Measurements from ENCODE around the gene KIAA0825. TPM values are rescaled to one million over a fixed set of nuclear protein-coding genes. Genes with fewer than 3 reads are reported as not detected.

KIAA0825 gene
- total RNA-seq, 4 donors from 2014 or later, result 1.2 to 5.3 (median 4.0) TPM

DNA sequence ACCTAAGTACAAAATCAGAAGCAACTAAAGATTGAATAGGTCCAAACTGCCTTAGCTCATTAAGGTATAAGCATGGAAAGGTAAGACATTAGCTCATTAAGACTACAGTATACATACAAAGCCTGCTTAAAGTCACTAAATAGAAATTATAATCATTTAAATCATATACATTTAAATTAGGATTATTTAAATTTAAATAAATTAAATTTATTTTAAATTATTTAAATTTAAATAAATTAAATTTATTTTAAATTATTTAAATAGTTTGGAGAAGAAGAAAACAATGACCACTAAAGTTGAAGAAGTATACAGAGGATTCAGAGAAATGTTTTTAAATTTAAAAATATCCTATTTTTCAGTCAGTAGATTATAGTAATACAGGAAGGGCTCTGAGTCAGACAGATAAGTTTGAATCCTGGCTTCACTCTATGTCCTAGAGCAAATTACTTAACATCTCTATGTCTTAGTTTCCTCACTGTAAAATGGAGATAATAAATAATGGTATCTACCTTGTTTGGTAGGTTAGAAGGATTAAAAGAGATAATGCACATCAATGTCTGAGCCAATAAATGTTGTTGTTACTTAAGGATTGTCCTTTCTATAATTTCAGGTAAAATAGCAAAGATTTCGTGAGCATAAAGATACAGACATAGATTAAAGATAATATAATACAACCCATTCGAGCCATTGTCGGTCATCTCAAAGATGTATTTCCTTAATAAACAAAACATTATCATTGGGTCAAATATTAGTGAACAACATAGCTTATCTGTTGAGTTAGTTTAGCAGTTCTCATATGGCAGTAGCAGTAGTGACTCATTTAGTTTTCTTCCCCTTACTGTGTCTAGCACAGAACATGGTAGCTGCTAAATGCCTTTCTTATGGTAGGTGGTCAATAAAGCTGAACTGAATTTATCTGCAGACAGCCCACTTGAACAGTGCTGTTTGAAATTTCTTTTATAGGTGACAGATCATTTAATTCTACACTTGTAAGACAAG lies 100.6 kb downstream of the KIAA0825 start:
- Histone ChIP-seq H3K4me1 (no peaks in the 10 kb centered on the region), H3K27me3 (no peaks in the 10 kb centered on the region), H3K9me3 (no peaks in the 10 kb centered on the region), H3K4me3 (no peak overlapping the region), H3K36me3 (no peaks in the 10 kb centered on the region), H3K27ac (no peak overlapping the region)
- in situ Hi-C loops (cut with MboI; ENCODE audit: low pct_ligation_motif_present in 1 of 4, low pct_unique_long_range_greater_than_20kb in 1 of 4, low sequenced_read_pairs in 3 of 4) (no loop called here), intact Hi-C loops (cut with DNase I; ENCODE audit: low total_unique reads) (no loop called here)
- no peak for DNase-seq
- WGBS, 2 donors (ENCODE audit: low coverage in 1 of 2), result 94 to 96% methylated on average over 3 of the region's 3 CpGs
- TF ChIP-seq, protein P1, sequence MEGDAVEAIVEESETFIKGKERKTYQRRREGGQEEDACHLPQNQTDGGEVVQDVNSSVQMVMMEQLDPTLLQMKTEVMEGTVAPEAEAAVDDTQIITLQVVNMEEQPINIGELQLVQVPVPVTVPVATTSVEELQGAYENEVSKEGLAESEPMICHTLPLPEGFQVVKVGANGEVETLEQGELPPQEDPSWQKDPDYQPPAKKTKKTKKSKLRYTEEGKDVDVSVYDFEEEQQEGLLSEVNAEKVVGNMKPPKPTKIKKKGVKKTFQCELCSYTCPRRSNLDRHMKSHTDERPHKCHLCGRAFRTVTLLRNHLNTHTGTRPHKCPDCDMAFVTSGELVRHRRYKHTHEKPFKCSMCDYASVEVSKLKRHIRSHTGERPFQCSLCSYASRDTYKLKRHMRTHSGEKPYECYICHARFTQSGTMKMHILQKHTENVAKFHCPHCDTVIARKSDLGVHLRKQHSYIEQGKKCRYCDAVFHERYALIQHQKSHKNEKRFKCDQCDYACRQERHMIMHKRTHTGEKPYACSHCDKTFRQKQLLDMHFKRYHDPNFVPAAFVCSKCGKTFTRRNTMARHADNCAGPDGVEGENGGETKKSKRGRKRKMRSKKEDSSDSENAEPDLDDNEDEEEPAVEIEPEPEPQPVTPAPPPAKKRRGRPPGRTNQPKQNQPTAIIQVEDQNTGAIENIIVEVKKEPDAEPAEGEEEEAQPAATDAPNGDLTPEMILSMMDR (IDR thresholded peaks at IDR 0.05), result no peak
- TF ChIP-seq POLR2AphosphoS5 (IDR thresholded peaks at IDR 0.05), result no peak
- no peak for TF ChIP-seq POLR2A (IDR thresholded peaks at IDR 0.05)
- no peak for TF ChIP-seq EP300 (IDR thresholded peaks at IDR 0.05; ENCODE audit: low read depth)

DNA sequence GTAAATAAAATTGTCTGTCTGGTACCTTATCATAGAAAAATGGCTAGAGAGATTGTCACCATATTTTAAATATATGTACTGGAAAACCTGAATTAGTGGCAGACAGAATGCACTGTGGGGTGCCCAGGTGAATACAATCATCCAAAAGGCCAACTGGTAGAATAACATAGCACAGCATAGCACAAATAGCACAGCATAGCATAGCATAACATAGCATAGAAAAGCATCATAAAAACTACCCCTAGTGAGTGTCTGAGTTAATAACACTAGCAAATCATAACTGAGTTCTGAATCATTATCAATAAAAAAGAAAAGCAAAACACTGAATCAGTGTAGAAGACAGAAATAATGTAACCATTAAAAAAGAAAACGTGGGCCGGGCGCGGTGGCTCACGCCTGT lies 102.3 kb downstream of the KIAA0825 start:
- in situ Hi-C loops (cut with MboI; ENCODE audit: low pct_ligation_motif_present in 1 of 4, low pct_unique_long_range_greater_than_20kb in 1 of 4, low sequenced_read_pairs in 3 of 4), result no loop called here
- no peak for DNase-seq
- intact Hi-C loops (cut with DNase I; ENCODE audit: low total_unique reads), result no loop called here
- H3K27me3 ChIP-seq, result no peaks in the 10 kb centered on the region
- 95 to 99% methylated on average over 5 of the region's 5 CpGs for WGBS, 2 donors (ENCODE audit: low coverage in 1 of 2)
- no peak overlapping the region for H3K27ac ChIP-seq
- TF ChIP-seq POLR2A (IDR thresholded peaks at IDR 0.05), result no peak
- no peak for TF ChIP-seq EP300 (IDR thresholded peaks at IDR 0.05; ENCODE audit: low read depth)
- TF ChIP-seq POLR2AphosphoS5 (IDR thresholded peaks at IDR 0.05), result no peak
- TF ChIP-seq, protein P1 (IDR thresholded peaks at IDR 0.05), result no peak
- H3K36me3 ChIP-seq, result no peaks in the 10 kb centered on the region
- no peaks in the 10 kb centered on the region for H3K4me1 ChIP-seq
- no peaks in the 10 kb centered on the region for H3K9me3 ChIP-seq
- no peak overlapping the region for H3K4me3 ChIP-seq

DNA sequence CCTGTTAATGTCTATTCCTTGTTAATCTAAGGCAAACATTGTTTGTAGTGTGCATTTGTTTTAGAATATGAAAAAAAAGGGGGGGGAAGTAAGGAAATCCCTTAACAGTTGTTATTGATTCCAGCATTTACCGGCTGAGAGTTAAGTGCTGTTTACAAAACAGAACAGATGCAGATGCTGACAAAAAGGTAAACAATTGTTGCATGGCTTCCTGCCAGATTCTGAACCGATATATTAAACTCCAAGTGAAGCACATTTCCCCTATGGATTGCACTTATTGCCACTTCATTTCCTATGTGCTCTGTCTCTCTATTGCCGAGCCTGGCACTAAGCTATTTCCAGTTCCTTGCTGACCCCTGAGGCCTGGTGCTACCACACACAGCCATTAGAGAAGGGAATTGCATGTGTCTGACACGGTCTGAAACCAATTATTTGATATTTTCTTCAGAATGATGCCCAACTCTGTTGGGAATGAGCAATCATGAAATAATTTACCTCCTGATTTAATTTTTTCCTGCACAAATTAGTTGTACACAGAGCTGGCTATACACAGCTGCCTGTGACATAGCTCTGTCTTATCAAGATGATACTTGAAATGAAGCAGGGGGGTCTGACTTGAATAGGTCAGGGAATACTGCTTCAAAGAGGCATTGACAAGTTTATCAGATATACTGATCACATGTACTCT lies 109.8 kb downstream of the KIAA0825 start:
- intact Hi-C loops (cut with DNase I; ENCODE audit: low total_unique reads), result no loop called here
- no peak overlapping the region for H3K27ac ChIP-seq
- no peak overlapping the region for H3K4me3 ChIP-seq
- no peaks in the 10 kb centered on the region for H3K36me3 ChIP-seq
- H3K9me3 ChIP-seq, result no peaks in the 10 kb centered on the region
- WGBS, 2 donors (ENCODE audit: low coverage in 1 of 2), result 39% methylated on average over 3 to 4 of the region's 4 CpGs
- in situ Hi-C loops (cut with MboI; ENCODE audit: low pct_ligation_motif_present in 1 of 4, low pct_unique_long_range_greater_than_20kb in 1 of 4, low sequenced_read_pairs in 3 of 4), result no loop called here
- TF ChIP-seq EP300 (IDR thresholded peaks at IDR 0.05; ENCODE audit: low read depth) (no peak), POLR2A (IDR thresholded peaks at IDR 0.05) (no peak), POLR2AphosphoS5 (IDR thresholded peaks at IDR 0.05) (no peak)
- TF ChIP-seq, protein P1 (IDR thresholded peaks at IDR 0.05), result no peak
- H3K27me3 ChIP-seq, result no peaks in the 10 kb centered on the region
- no peak for DNase-seq
- no peaks in the 10 kb centered on the region for H3K4me1 ChIP-seq

DNA sequence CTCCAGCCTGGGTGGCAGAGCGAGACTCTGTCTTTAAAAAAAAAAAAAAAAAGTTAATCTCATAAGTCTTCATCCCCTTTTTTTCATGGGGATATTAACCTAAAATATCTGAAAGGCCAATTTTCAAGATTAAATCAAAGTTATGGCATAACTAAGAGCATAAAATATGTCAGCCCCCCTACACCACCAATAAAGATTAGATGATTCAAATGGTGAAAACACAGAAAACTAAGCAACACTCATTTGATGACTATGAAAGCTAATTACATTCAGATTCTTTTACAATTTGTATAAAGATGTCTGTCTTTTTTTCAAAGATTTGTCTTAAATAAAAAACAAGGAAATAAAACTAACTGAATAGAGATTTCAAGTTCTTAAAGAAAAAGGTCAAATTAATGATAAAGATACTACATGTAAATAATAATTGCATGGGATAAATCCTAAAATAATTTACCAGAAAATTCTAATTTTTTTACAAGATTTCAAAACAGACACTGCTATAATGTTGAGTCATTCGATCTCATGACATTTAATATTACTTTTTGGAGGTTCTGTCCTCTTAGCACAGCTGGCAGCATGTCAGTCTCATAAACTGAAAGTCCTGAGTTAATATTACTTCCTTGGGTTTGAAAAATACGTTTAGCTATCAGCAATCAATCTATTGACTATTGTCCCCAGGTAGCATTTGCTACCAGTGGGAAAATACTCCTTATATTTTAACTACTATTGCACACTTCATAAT lies 112.9 kb downstream of the KIAA0825 start:
- Histone ChIP-seq H3K9me3 (no peaks in the 10 kb centered on the region), H3K4me3 (no peak overlapping the region), H3K27ac (no peak overlapping the region), H3K4me1 (no peaks in the 10 kb centered on the region), H3K36me3 (no peaks in the 10 kb centered on the region), H3K27me3 (no peaks in the 10 kb centered on the region)
- in situ Hi-C loops (cut with MboI; ENCODE audit: low pct_ligation_motif_present in 1 of 4, low pct_unique_long_range_greater_than_20kb in 1 of 4, low sequenced_read_pairs in 3 of 4), result no loop called here
- 72 to 77% methylated on average over 3 of the region's 3 CpGs for WGBS, 2 donors (ENCODE audit: low coverage in 1 of 2)
- intact Hi-C loops (cut with DNase I; ENCODE audit: low total_unique reads), result no loop called here
- TF ChIP-seq POLR2A (IDR thresholded peaks at IDR 0.05), result no peak
- no peak for TF ChIP-seq POLR2AphosphoS5 (IDR thresholded peaks at IDR 0.05)
- TF ChIP-seq EP300 (IDR thresholded peaks at IDR 0.05; ENCODE audit: low read depth), result no peak
- TF ChIP-seq, protein P1 (IDR thresholded peaks at IDR 0.05), result no peak
- no peak for DNase-seq
